Skeletal muscle satellite cell (primary cell): Measurements from ENCODE around the gene ITGAV.

Experiments
- H3K27me3 ChIP-seq: 2 replicates; pipeline ENCODE4 v1.7.0; 2013; ENCODE audit warnings: low read length; ENCODE audit not compliant: control insufficient read depth, insufficient read depth
- H3K36me3 ChIP-seq: 2 replicates; pipeline ENCODE4 v1.7.0; 2013; ENCODE audit warnings: mild to moderate bottlenecking, control low read depth, low read length; ENCODE audit not compliant: insufficient read depth
- H3K4me1 ChIP-seq: 2 replicates; pipeline ENCODE4 v1.7.0; 2013; ENCODE audit warnings: low read length; ENCODE audit not compliant: control insufficient read depth, insufficient read depth
- H3K4me2 ChIP-seq: 2 replicates; pipeline ENCODE4 v1.7.0; 2013; ENCODE audit warnings: mild to moderate bottlenecking, low read length
- H3K4me3 ChIP-seq: 2 replicates; pipeline ENCODE4 v1.7.0; 2013; ENCODE audit warnings: low read length
- H3K9ac ChIP-seq: 2 replicates; pipeline ENCODE4 v1.7.0; 2013; ENCODE audit warnings: mild to moderate bottlenecking, low read depth, low read length, moderate library complexity
- H3K9me3 ChIP-seq: replicated peaks from 2 replicates; pipeline ENCODE4 v1.7.0; 2013; ENCODE audit warnings: mild to moderate bottlenecking, control low read depth, low read length

ITGAV gene

GRCh38 chr2:186687807-186688211, 98.0 kb downstream of the ITGAV start:
- Histone ChIP-seq H3K4me3 (no peak overlapping the region), H3K9me3 (peaks cover 4% of the 10 kb centered on the region), H3K4me1 (no peaks in the 10 kb centered on the region), H3K36me3 (no peaks in the 10 kb centered on the region), H3K9ac (no peak overlapping the region), H3K4me2 (no peak overlapping the region), H3K27me3 (no peaks in the 10 kb centered on the region)

- no peak overlapping the region for H3K4me2 ChIP-seq
- H3K36me3 ChIP-seq: no peaks in the 10 kb centered on the region
- H3K27me3 ChIP-seq: no peaks in the 10 kb centered on the region
- H3K9ac ChIP-seq: no peak overlapping the region
- no peak overlapping the region for H3K4me3 ChIP-seq
- H3K4me1 ChIP-seq: peaks cover 4% of the 10 kb centered on the region
- peaks cover 4% of the 10 kb centered on the region for H3K9me3 ChIP-seq
Observed at GRCh38 chr2:186688813-186689212, 99.0 kb downstream of the ITGAV start.

- Histone ChIP-seq H3K9me3 (peaks cover 4% of the 10 kb centered on the region), H3K4me2 (no peak overlapping the region), H3K27me3 (no peaks in the 10 kb centered on the region)
Observed at GRCh38 chr2:186690786-186691185, 100.9 kb downstream of the ITGAV start.

GRCh38 chr2:186691231-186691630, 101.4 kb downstream of the ITGAV start:
- no peaks in the 10 kb centered on the region for H3K27me3 ChIP-seq
- no peak overlapping the region for H3K4me2 ChIP-seq
- no peak overlapping the region for H3K4me3 ChIP-seq
- H3K4me1 ChIP-seq: peaks cover 16% of the 10 kb centered on the region
- no peaks in the 10 kb centered on the region for H3K36me3 ChIP-seq
- H3K9ac ChIP-seq: no peak overlapping the region
- peaks cover 4% of the 10 kb centered on the region for H3K9me3 ChIP-seq

More at GRCh38 chr2:186690786-186691185, 100.9 kb downstream of the ITGAV start:
- Histone ChIP-seq H3K4me3 (no peak overlapping the region), H3K4me1 (peaks cover 11% of the 10 kb centered on the region), H3K9ac (no peak overlapping the region), H3K36me3 (no peaks in the 10 kb centered on the region)

- H3K4me1 ChIP-seq: peaks cover 18% of the 10 kb centered on the region
- H3K27me3 ChIP-seq: no peaks in the 10 kb centered on the region
- no peak overlapping the region for H3K4me2 ChIP-seq
- no peaks in the 10 kb centered on the region for H3K36me3 ChIP-seq
- H3K9ac ChIP-seq: no peak overlapping the region
- H3K9me3 ChIP-seq: peaks cover 4% of the 10 kb centered on the region
- H3K4me3 ChIP-seq: no peak overlapping the region
Observed at GRCh38 chr2:186691900-186692299, 102.0 kb downstream of the ITGAV start.

GRCh38 chr2:186693446-186693832, 103.6 kb downstream of the ITGAV start:
- Histone ChIP-seq H3K4me3 (peak overlapping the region; percentile 97), H3K27me3 (no peaks in the 10 kb centered on the region), H3K9ac (peak overlapping the region; percentile 87), H3K4me1 (peaks cover 23% of the 10 kb centered on the region), H3K9me3 (no peaks in the 10 kb centered on the region), H3K4me2 (peak overlapping the region; percentile 96), H3K36me3 (no peaks in the 10 kb centered on the region)

- Histone ChIP-seq H3K4me1 (peaks cover 23% of the 10 kb centered on the region), H3K27me3 (no peaks in the 10 kb centered on the region), H3K4me2 (peak overlapping the region; percentile 96), H3K36me3 (no peaks in the 10 kb centered on the region), H3K4me3 (peak overlapping the region; percentile 97), H3K9me3 (no peaks in the 10 kb centered on the region), H3K9ac (peak overlapping the region; percentile 87)
Observed at GRCh38 chr2:186695081-186695756, 105.4 kb downstream of the ITGAV start.

- H3K27me3 ChIP-seq: no peaks in the 10 kb centered on the region
- peaks cover 23% of the 10 kb centered on the region for H3K4me1 ChIP-seq
- no peaks in the 10 kb centered on the region for H3K9me3 ChIP-seq
- H3K36me3 ChIP-seq: no peaks in the 10 kb centered on the region
- H3K4me3 ChIP-seq: no peak overlapping the region
- H3K9ac ChIP-seq: no peak overlapping the region
- H3K4me2 ChIP-seq: no peak overlapping the region
Observed at GRCh38 chr2:186696290-186696689, 106.4 kb downstream of the ITGAV start.

GRCh38 chr2:186696804-186697203, 106.9 kb downstream of the ITGAV start:
- Histone ChIP-seq H3K4me2 (no peak overlapping the region), H3K36me3 (no peaks in the 10 kb centered on the region), H3K4me1 (peaks cover 23% of the 10 kb centered on the region), H3K4me3 (no peak overlapping the region), H3K9me3 (no peaks in the 10 kb centered on the region), H3K9ac (no peak overlapping the region), H3K27me3 (no peaks in the 10 kb centered on the region)

- Histone ChIP-seq H3K4me1 (peaks cover 23% of the 10 kb centered on the region), H3K27me3 (no peaks in the 10 kb centered on the region), H3K9me3 (no peaks in the 10 kb centered on the region), H3K36me3 (no peaks in the 10 kb centered on the region), H3K4me2 (peak overlapping the region; percentile 16), H3K4me3 (no peak overlapping the region), H3K9ac (no peak overlapping the region)
Observed at GRCh38 chr2:186697536-186697935, 107.7 kb downstream of the ITGAV start.

GRCh38 chr2:186699742-186700141, 109.9 kb downstream of the ITGAV start:
- Histone ChIP-seq H3K27me3 (no peaks in the 10 kb centered on the region), H3K4me2 (no peak overlapping the region), H3K4me1 (peaks cover 18% of the 10 kb centered on the region), H3K4me3 (no peak overlapping the region), H3K9ac (no peak overlapping the region), H3K36me3 (no peaks in the 10 kb centered on the region), H3K9me3 (no peaks in the 10 kb centered on the region)

GRCh38 chr2:186702006-186702405, 112.2 kb downstream of the ITGAV start:
- Histone ChIP-seq H3K36me3 (no peaks in the 10 kb centered on the region), H3K27me3 (no peaks in the 10 kb centered on the region), H3K9me3 (no peaks in the 10 kb centered on the region), H3K4me3 (no peak overlapping the region), H3K4me1 (peaks cover 5% of the 10 kb centered on the region), H3K9ac (no peak overlapping the region), H3K4me2 (no peak overlapping the region)
